GM21737 (cell line): ENCODE data around the gene ADIRF.
"Not testable (repeated sequence)": the region's sequence is repeated elsewhere in the genome, so short reads cannot be mapped to it uniquely, and the experiment has no call there.

Source experiments
- ATAC-seq: cut with Tn5 transposase; IDR thresholded peaks from one replicate; pipeline ENCODE4 v1.9.1; 2021; ENCODE audit warnings: mild to moderate bottlenecking, moderate library complexity; ENCODE audit not compliant: unreplicated experiment

ADIRF gene

GRCh38 chr10:87019504-87019903 lies 51.2 kb downstream of the ADIRF start:
- not testable (repeated sequence) for ATAC-seq

- not testable (repeated sequence) for ATAC-seq
Observed at GRCh38 chr10:87020056-87020455, 51.8 kb downstream of the ADIRF start, which contains the start of gene FAM25A. Gene FAM25A, plus strand, starts transcription at chr10:87020294. Its CDS starts 31 bp downstream, at chr10:87020325.
